GM21528 (cell line): ENCODE measurements around the gene TRAPPC2L.

Source experiments
- ATAC-seq: cut with Tn5 transposase; IDR thresholded peaks from one replicate; pipeline ENCODE4 v1.9.1; 2021; ENCODE audit warnings: mild to moderate bottlenecking, moderate library complexity; ENCODE audit not compliant: unreplicated experiment, low FRiP score

The TRAPPC2L gene

GRCh38 chr16:88872650-88873331 lies 15.9 kb downstream of the TRAPPC2L start:
- ATAC-seq, result no peak

DNA sequence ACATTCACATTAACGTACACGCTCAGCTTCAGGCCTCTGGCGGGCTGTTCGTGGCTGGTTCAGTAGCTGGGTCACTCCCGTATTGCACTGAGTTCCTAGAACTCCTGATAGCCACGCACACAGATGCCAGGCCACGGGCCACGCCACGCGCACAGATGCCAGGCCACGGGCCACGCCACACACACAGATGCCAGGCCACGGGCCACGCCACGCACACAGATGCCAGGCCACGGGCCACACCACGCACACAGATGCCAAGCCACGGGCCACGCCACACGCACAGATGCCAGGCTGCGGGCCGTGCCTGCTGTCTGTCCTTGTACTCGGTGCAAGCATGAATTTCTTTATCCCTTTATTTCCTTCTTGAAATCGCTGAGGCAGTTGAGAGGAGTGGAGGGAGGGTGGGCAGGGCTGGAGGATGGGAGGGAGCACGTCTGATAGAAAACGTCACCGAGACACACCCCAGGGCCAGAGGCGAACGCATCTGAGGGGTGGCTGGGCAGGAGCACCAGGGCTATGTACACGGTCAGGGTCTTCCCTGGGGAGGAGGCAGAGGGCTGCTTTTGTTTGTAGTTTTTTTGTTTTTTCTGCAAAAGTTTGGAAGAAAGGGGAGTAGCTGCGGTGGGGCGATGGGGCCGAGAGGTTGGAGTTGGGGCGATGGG lies 18.1 kb downstream of the TRAPPC2L start:
- ATAC-seq, result no peak

DNA sequence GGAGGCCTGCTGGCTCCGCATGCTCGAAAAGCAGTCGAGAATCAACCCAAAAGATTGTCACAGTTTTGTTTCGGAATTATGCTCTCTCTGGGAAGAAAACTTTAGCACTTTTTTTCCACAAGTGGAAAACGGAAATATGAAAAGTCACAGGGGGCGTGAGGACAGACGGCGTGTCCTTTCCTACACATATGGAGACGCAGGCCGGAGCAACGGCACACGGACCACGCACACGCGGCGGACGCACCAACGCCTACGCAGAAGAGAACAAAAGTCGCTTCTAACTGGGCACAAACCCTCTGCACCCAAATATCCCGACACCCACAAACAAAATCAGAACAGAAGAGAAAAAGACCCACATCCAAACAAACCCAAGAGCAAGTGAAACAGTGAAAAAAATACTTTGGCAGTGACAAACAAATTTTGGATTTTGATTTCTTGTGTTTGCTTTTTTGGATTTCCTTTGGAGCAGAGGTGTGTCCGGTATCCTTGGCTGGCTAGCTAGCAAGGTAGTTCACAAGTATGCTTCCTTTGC lies 18.8 kb downstream of the TRAPPC2L start:
- ATAC-seq, result no peak

- ATAC-seq, result no peak
Observed at GRCh38 chr16:88876942-88877526, 20.1 kb downstream of the TRAPPC2L start.

GRCh38 chr16:88877564-88878289 lies 20.8 kb downstream of the TRAPPC2L start:
- no peak for ATAC-seq

DNA sequence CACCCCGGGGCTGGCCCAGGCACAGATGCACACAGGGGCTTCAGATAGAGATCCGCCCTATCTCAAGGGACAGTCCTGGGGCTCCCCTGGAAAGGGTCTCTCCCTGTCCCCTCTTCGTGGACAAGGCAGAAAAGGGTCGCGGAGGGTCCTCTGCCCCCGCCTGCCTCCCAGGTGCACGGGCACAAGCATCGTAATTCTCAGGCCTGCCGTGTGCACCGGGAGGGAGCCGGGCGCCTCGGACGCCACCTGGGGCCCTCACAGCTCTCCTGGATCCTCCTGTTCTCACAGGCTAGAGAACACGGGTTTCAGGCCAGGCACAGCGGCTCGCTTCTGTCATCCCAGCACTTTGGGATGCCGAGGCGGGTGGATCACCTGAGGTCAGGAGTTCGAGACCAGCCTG lies 21.4 kb downstream of the TRAPPC2L start:
- ATAC-seq, result no peak

GRCh38 chr16:88878967-88879787 lies 22.2 kb downstream of the TRAPPC2L start:
- ATAC-seq, result no peak

DNA sequence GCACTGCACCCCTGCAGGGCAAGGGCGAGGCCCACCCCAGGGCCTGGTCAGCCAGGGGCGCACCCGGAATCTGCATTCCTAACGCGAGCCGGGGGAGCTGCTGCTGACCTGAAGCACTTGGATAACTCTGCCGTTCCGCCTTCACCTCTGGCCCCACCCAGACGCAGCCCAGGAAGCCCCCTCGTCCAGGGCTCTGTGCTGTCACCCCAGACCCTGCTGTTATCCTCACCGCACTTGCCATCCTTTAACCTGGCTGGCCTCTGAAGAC lies 22.8 kb downstream of the TRAPPC2L start:
- no peak for ATAC-seq

- ATAC-seq, result no peak
Observed at GRCh38 chr16:88880226-88881006, 23.5 kb downstream of the TRAPPC2L start.

GRCh38 chr16:88881007-88881615 lies 24.2 kb downstream of the TRAPPC2L start:
- ATAC-seq, result no peak

GRCh38 chr16:88881675-88882357 lies 24.9 kb downstream of the TRAPPC2L start:
- ATAC-seq, result no peak

- ATAC-seq, result no peak
Observed at GRCh38 chr16:88882358-88883030, 25.6 kb downstream of the TRAPPC2L start.

DNA sequence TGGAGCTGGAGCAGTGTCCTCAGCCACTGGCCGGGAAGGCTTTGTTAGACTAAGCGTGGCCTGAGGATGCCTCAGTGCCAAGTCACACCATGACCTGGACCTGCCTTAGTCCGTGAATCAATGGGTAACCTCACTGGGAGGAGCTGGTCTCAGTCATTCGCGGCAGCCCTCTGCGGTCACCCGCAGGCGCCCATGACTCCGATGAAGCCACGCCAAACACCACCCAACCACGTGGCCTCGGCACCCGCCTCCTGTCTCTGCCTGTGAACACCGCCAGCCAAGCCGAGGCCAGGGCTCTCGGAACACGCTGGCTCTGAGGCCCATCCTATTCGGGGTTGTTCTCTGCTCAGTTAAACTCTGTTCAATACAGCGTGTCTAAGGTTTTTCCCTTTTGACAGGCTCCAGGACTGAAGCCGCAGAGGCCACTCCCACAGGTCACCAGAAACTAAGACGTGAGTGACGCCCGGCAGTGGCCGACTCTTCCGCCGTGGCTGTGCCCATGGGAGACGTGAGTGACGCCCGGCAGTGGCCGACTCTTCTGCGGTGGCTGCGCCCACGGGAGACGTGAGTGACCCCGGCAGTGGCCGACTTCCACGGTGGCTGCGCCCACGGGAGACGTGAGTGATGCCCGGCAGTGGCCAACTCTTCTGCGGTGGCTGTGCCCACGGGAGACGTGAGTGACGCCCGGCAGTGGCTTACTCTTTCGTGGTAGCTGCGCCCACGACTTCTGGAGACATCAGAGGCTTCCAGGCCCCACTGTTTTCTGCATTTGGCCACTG lies 26.4 kb downstream of the TRAPPC2L start:
- ATAC-seq, result no peak

DNA sequence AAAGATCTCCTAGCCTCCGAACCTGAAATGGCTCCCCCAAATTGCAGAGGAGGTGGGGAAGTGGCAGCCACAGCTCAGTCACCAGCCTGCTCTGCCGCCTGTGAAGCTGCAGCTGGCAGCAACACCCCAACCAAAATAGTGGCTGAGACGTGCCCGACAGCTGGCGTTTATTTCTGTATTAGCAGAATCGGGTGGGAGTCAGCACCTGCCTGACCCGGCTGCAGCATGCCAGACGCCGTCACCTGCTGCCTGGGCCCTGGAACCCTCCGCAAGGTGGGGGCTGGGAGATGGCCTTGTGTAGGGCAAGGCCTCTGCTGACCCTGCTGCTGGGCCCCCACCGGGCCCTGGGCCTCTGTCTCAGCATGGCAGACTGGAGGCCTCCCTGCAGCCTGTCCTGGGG lies 27.0 kb downstream of the TRAPPC2L start:
- ATAC-seq, result no peak

DNA sequence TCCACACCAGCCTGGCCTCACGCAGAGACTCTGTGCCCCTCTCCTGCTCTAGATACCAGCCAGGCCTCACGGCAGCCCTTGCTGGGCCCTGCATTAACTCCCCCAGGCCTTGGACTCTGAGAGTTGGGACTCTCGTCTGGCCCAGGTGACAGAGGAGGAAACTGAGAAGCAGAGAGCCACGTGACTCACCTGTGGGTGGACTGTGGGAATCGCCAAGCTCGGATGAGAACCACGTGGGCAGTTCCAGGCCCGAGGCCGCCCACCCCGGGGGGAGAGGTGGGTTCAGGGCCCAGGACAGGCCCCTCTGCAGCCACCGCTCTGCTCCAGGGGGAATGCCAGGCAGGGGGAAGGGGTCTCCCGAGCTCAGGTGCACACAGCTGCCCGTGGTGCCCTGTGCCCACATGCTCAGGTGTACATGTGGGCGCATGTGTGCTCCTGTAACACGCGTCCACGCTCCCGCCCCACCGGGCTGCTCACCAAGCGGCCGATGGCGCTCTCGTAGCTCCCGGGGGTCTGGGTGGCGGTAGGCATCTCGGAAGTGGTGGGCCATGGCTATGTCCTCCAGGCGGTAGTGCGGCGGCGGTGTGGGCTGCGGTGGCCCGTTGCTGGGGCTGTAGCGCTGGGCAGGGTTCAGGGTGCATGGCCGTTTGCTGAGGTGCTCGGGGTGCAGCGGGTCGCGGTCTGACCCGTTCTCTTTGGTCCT lies 27.8 kb downstream of the TRAPPC2L start:
- no peak for ATAC-seq

DNA sequence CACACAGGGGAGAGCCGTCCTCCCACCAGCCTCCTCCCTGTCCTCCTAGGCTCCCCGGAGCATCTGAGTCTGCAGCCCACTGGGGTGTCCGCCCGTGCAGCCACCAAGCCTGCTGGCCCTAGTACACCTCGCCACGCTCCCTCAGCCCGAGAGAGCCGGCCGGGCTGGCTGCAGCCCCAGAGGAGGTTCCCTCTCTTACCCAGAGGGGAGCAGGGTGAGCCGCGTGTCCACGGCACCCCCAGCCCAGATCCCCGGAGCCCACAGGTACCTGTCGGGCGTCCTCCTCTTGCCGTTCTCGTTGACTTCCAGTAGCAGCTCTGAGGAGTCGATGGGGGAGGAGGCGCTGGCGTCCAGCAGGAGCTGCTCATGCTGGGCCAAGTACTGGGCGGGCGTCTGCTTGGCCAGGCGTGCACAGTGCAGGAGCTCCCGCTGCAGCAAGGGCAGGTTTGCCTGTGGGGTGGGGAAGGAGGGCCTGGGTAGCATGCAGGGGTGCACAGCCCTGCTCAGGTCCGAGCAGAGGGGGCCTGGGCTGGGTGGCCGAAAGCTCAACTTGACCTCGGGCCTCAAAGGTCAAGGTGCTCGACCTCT lies 28.9 kb downstream of the TRAPPC2L start:
- no peak for ATAC-seq
